HL-60 (cell line): Measurements from ENCODE around the gene CMTM5.

ENCODE experiments used
- DNase-seq, 2 experiments: peaks; one replicate each; pipeline ENCODE4 v3.0.0-alpha.2; 2010 to 2020; ENCODE audit warnings: low read depth in 1 of 2, low spot score in 1 of 2
- H3K27ac ChIP-seq: fragments of 250-450 bp; sonication (Bioruptor Pico); replicated peaks from 2 replicates; pipeline ENCODE4 v1.5.1; 2020; ENCODE audit warnings: mild to moderate bottlenecking, moderate library complexity
- H3K27me3 ChIP-seq: fragments of 250-450 bp; sonication (Bioruptor Pico); 2 replicates; pipeline ENCODE4 v1.5.1; 2021; ENCODE audit warnings: mild to moderate bottlenecking, moderate library complexity; ENCODE audit not compliant: insufficient read depth, poor library complexity, severe bottlenecking
- H3K4me3 ChIP-seq: replicated peaks from 2 replicates; pipeline ENCODE4 v1.5.1; 2011; ENCODE audit warnings: mild to moderate bottlenecking, control low read depth, low read length; ENCODE audit not compliant: insufficient read depth
- GABPA ChIP-seq: IDR thresholded peaks from 2 replicates; pipeline ENCODE4 v1.6.1; 2012; ENCODE audit warnings: low read depth
- POLR2AphosphoS5 ChIP-seq: IDR thresholded peaks from 2 replicates; pipeline ENCODE4 v1.6.1; 2012; ENCODE audit warnings: low read depth
- SPI1 ChIP-seq: IDR thresholded peaks from 2 replicates; pipeline ENCODE4 v1.6.1; 2012; ENCODE audit warnings: low read depth, mild to moderate bottlenecking, borderline replicate concordance
- TF ChIP-seq, protein P1 (sequence below): IDR thresholded peaks from one replicate; pipeline ENCODE4 v1.5.1; 2011; ENCODE audit warnings: low read length, control low read depth, inconsistent platforms; ENCODE audit not compliant: insufficient read depth
- TF ChIP-seq, protein P2 (sequence below): IDR thresholded peaks from 2 replicates; pipeline ENCODE4 v1.6.1; 2012; ENCODE audit warnings: low read depth; ENCODE audit not compliant: insufficient replicate concordance

CMTM5 gene

DNA sequence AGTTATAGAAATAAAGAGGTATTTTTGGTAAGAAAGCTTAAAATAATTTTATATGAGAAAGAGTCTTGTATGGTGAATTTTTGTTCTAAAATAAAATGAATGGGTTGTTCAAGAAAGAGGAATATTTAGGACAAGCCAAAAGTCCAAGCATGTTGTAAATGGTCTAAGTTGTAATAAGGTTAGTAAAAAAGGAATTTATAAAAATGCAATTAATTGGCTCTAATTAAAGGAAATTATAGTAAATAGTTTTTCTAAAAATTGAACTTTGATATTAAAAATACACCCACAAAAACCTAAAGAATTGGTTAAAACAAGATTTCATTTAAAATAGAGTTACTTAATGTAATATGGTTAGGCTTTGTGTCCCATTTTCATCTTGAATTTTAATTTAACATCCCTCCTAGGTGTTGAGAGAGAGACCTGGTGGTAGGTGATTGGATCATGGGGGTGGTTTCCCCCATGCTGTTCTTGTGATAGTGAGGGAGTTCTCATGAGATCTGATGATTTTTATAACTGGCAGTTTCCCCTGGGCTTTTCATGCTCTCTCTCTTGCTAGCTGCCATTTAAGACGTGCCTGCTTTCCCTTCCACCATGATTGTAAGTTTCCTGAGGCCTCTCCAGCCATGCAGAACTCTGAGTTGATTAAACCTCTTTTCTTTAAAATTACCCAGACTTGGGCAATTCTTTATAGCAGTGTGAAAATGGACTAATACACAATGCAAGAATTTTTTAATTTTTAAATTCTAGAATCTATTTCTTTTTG lies 37.2 kb upstream of the CMTM5 start:
- TF ChIP-seq, protein P1, sequence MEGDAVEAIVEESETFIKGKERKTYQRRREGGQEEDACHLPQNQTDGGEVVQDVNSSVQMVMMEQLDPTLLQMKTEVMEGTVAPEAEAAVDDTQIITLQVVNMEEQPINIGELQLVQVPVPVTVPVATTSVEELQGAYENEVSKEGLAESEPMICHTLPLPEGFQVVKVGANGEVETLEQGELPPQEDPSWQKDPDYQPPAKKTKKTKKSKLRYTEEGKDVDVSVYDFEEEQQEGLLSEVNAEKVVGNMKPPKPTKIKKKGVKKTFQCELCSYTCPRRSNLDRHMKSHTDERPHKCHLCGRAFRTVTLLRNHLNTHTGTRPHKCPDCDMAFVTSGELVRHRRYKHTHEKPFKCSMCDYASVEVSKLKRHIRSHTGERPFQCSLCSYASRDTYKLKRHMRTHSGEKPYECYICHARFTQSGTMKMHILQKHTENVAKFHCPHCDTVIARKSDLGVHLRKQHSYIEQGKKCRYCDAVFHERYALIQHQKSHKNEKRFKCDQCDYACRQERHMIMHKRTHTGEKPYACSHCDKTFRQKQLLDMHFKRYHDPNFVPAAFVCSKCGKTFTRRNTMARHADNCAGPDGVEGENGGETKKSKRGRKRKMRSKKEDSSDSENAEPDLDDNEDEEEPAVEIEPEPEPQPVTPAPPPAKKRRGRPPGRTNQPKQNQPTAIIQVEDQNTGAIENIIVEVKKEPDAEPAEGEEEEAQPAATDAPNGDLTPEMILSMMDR, result no peak
- TF ChIP-seq POLR2AphosphoS5 (no peak), GABPA (no peak), SPI1 (no peak)
- TF ChIP-seq, protein P2, sequence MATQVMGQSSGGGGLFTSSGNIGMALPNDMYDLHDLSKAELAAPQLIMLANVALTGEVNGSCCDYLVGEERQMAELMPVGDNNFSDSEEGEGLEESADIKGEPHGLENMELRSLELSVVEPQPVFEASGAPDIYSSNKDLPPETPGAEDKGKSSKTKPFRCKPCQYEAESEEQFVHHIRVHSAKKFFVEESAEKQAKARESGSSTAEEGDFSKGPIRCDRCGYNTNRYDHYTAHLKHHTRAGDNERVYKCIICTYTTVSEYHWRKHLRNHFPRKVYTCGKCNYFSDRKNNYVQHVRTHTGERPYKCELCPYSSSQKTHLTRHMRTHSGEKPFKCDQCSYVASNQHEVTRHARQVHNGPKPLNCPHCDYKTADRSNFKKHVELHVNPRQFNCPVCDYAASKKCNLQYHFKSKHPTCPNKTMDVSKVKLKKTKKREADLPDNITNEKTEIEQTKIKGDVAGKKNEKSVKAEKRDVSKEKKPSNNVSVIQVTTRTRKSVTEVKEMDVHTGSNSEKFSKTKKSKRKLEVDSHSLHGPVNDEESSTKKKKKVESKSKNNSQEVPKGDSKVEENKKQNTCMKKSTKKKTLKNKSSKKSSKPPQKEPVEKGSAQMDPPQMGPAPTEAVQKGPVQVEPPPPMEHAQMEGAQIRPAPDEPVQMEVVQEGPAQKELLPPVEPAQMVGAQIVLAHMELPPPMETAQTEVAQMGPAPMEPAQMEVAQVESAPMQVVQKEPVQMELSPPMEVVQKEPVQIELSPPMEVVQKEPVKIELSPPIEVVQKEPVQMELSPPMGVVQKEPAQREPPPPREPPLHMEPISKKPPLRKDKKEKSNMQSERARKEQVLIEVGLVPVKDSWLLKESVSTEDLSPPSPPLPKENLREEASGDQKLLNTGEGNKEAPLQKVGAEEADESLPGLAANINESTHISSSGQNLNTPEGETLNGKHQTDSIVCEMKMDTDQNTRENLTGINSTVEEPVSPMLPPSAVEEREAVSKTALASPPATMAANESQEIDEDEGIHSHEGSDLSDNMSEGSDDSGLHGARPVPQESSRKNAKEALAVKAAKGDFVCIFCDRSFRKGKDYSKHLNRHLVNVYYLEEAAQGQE, result no peak
- Histone ChIP-seq H3K27ac (no peak overlapping the region), H3K4me3 (no peak overlapping the region), H3K27me3 (no peaks in the 10 kb centered on the region)
- no peak for DNase-seq

DNA sequence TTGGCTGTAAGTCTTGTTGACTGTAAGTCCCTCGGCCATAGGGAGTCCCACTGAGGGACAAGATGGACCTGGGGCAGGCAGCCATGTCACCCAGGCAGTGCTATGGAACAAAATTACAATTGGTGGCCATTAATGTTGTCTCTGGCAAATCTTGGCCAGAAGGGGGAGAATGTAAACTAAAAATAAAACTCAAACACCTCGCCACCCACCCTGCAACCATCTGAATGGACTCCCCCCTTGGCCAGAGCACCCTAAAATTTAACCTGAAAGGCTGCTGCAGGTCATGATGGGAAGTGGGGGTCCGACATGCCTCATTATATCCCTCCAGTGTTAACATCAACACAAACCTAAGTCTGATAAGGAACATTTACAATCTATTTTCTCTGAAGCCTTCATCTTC lies 32.4 kb upstream of the CMTM5 start:
- no peaks in the 10 kb centered on the region for H3K27me3 ChIP-seq
- no peak overlapping the region for H3K4me3 ChIP-seq
- TF ChIP-seq SPI1 (no peak), POLR2AphosphoS5 (no peak), GABPA (no peak)
- TF ChIP-seq, protein P1, result no peak
- TF ChIP-seq, protein P2, result no peak
- no peak for DNase-seq
- no peak overlapping the region for H3K27ac ChIP-seq

DNA sequence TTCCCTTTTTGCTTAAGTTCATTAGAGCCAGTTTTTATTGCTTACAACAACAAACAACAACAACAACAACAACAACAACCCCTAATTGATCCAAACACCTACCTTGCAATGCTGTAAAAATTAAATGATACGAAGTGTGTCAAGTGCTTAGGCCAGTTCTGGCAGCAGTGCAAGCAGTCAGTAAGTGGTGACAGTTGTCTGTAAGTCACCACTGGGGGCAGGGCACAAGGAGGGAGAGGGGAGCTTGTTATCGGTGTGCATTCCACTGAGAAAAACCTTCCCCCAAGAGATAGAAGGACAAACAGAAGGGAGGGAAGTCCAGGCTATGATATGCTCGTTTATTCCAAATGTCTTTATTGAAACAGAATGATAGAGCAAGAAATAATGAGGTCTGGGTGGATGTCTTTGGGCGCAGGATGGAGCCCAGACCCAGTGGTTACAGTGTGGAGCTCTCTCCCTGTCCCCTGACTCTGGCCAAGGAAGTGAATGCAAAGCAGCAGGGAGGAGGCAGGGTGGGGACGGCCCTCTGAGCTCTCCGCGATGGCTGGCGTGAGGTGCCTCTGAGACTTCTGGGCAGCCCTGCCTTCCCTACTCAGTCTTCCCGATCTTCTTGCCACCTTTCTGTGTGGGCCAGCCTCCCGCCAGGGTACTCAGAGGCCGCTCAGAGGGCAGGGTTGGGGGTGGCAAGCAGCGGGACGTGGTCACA lies 30.7 kb upstream of the CMTM5 start:
- peaks cover 4% of the 10 kb centered on the region for H3K27me3 ChIP-seq
- TF ChIP-seq SPI1 (no peak), GABPA (no peak), POLR2AphosphoS5 (no peak)
- TF ChIP-seq, protein P1, result no peak
- TF ChIP-seq, protein P2, result no peak

More for the DNA sequence above, 30.7 kb upstream of the CMTM5 start:
- H3K27ac ChIP-seq, result no peak overlapping the region
- no peak for DNase-seq
- no peak overlapping the region for H3K4me3 ChIP-seq
